ENCODE measurements around the gene NFE2L3. TPM values are rescaled to one million over a fixed set of nuclear protein-coding genes. Genes with fewer than 3 reads are reported as not detected.

Gene NFE2L3
- total RNA-seq, 2 experiments from 2014 or later: 19.9 to 23.8 TPM

- intact Hi-C loops (cut with DNase I, micrococcal nuclease): no loop called here
- Mint-ChIP-seq H3K9me3 (ENCODE audit: low read depth) (no peaks in the 10 kb centered on the region), H3K36me3 (ENCODE audit: low read depth) (peaks cover 95% of the 10 kb centered on the region), H3K4me1 (peaks cover 65% of the 10 kb centered on the region), H3K27me3 (no peaks in the 10 kb centered on the region), H3K4me3 (peak overlapping the region; percentile 100), H3K27ac (peak overlapping the region; percentile 69)
- ChIA-PET CTCF (no interaction called here), POLR2A (interaction anchor here (0.6 to 2.7 kb wide), 4 partner anchors 8 to 176 kb away, joined by 3 to 14 read pairs (median 3); partner anchors contain the start of gene NFE2L3)
- DNase-seq (no peak), ATAC-seq (no peak)
These were observed 43.2 kb downstream of the NFE2L3 start for GRCh38 chr7:26195182-26195581.

GRCh38 chr7:26195867-26196657 lies 44.1 kb downstream of the NFE2L3 start:
- Mint-ChIP-seq H3K4me3 (peak overlapping the region; percentile 100), H3K27ac (peak overlapping the region; percentile 69), H3K27me3 (no peaks in the 10 kb centered on the region), H3K4me1 (peaks cover 56% of the 10 kb centered on the region), H3K9me3 (ENCODE audit: low read depth) (no peaks in the 10 kb centered on the region), H3K36me3 (ENCODE audit: low read depth) (peaks cover 91% of the 10 kb centered on the region)
- ATAC-seq: no peak
- DNase-seq: no peak
- POLR2A ChIA-PET: interaction anchor here (0.6 to 4.6 kb wide), 7 partner anchors 7 to 113 kb away, joined by 3 to 68 read pairs (median 4); partner anchors contain the start of gene NFE2L3
- CTCF ChIA-PET: interaction anchor here (1.1 to 4.6 kb wide), 4 partner anchors 10 to 179 kb away, joined by 4 to 24 read pairs (median 6); no protein-coding TSS in a partner anchor
- intact Hi-C loops (cut with DNase I, micrococcal nuclease): loop anchor here in 1 of 2 experiments (1.0 kb wide), 1 partner anchor 8 kb away; no protein-coding TSS in a partner anchor

GRCh38 chr7:26197153-26198115 lies 45.4 kb downstream of the NFE2L3 start:
- H3K4me3 Mint-ChIP-seq: peak overlapping the region; percentile 100
- no peaks in the 10 kb centered on the region for H3K27me3 Mint-ChIP-seq
- H3K36me3 Mint-ChIP-seq (ENCODE audit: low read depth): peaks cover 81% of the 10 kb centered on the region
- DNase-seq (no peak), ATAC-seq (no peak)
- H3K9me3 Mint-ChIP-seq (ENCODE audit: low read depth): no peaks in the 10 kb centered on the region
- intact Hi-C loops (cut with DNase I, micrococcal nuclease): loop anchor here (1.0 to 2.0 kb wide), 4 partner anchors 10 to 247 kb away; no protein-coding TSS in a partner anchor
- ChIA-PET CTCF (interaction anchor here (0.6 to 4.6 kb wide), 16 partner anchors 9 to 304 kb away, joined by 3 to 29 read pairs (median 4); partner anchors contain the start of genes NFE2L3 and SNX10), POLR2A (interaction anchor here (0.7 to 4.6 kb wide), 7 partner anchors 9 to 105 kb away, joined by 3 to 68 read pairs (median 7); partner anchors contain the start of gene NFE2L3)
- peak overlapping the region; percentile 100 for H3K27ac Mint-ChIP-seq
- peaks cover 47% of the 10 kb centered on the region for H3K4me1 Mint-ChIP-seq

GRCh38 chr7:26198133-26198780 lies 46.3 kb downstream of the NFE2L3 start:
- DNase-seq (no peak), ATAC-seq (no peak)
- H3K27me3 Mint-ChIP-seq: no peaks in the 10 kb centered on the region
- H3K4me3 Mint-ChIP-seq: peak overlapping the region; percentile 100
- POLR2A ChIA-PET: interaction anchor here (0.7 to 4.6 kb wide), 8 partner anchors 10 to 305 kb away, joined by 3 to 68 read pairs (median 5); partner anchors contain the start of gene NFE2L3
- intact Hi-C loops (cut with DNase I, micrococcal nuclease): loop anchor here (1.0 to 2.0 kb wide), 2 partner anchors 107 to 247 kb away; no protein-coding TSS in a partner anchor
- no peaks in the 10 kb centered on the region for H3K9me3 Mint-ChIP-seq (ENCODE audit: low read depth)
- H3K36me3 Mint-ChIP-seq (ENCODE audit: low read depth): peaks cover 80% of the 10 kb centered on the region
- peak overlapping the region; percentile 100 for H3K27ac Mint-ChIP-seq
- peaks cover 38% of the 10 kb centered on the region for H3K4me1 Mint-ChIP-seq
- CTCF ChIA-PET: interaction anchor here (0.8 to 4.6 kb wide), 16 partner anchors 10 to 305 kb away, joined by 3 to 29 read pairs (median 6); partner anchors contain the start of gene NFE2L3

- POLR2A ChIA-PET: interaction anchor here (0.7 to 4.6 kb wide), 6 partner anchors 10 to 306 kb away, joined by 3 to 68 read pairs (median 4); partner anchors contain the start of gene NFE2L3
- intact Hi-C loops (cut with DNase I, micrococcal nuclease): loop anchor here (1.0 to 2.0 kb wide), 2 partner anchors 107 to 248 kb away; no protein-coding TSS in a partner anchor
These were observed 46.8 kb downstream of the NFE2L3 start for GRCh38 chr7:26198781-26199169.

GRCh38 chr7:26199301-26200037 lies 47.5 kb downstream of the NFE2L3 start:
- Mint-ChIP-seq H3K36me3 (ENCODE audit: low read depth) (peaks cover 80% of the 10 kb centered on the region), H3K9me3 (ENCODE audit: low read depth) (no peaks in the 10 kb centered on the region), H3K27me3 (no peaks in the 10 kb centered on the region), H3K4me3 (peak overlapping the region; percentile 100), H3K4me1 (peaks cover 34% of the 10 kb centered on the region), H3K27ac (peak overlapping the region; percentile 100)
- intact Hi-C loops (cut with DNase I, micrococcal nuclease): loop anchor here (1.0 to 5.0 kb wide), 10 partner anchors 43 to 1627 kb away; partner anchors contain the start of genes CYCS (in 1 of the 2), HIBADH (in 1 of the 2), PALS2 (in 1 of the 2) and TAX1BP1 (in 1 of the 2)
- ATAC-seq: peak; percentile 7
- ChIA-PET POLR2A (interaction anchor here (0.6 to 4.6 kb wide), 13 partner anchors 8 to 231 kb away, joined by 3 to 68 read pairs (median 4); partner anchors contain the start of gene NFE2L3), CTCF (interaction anchor here (0.7 to 4.6 kb wide), 11 partner anchors 8 to 307 kb away, joined by 3 to 29 read pairs (median 4); partner anchors contain the start of gene NFE2L3)
- peak; percentile 80 for DNase-seq

More at GRCh38 chr7:26198781-26199169, 46.8 kb downstream of the NFE2L3 start:
- peak overlapping the region; percentile 100 for H3K27ac Mint-ChIP-seq
- no peak for DNase-seq
- CTCF ChIA-PET: interaction anchor here (0.8 to 4.6 kb wide), 15 partner anchors 10 to 306 kb away, joined by 3 to 29 read pairs (median 5); partner anchors contain the start of gene NFE2L3
- ATAC-seq: no peak
- no peaks in the 10 kb centered on the region for H3K9me3 Mint-ChIP-seq (ENCODE audit: low read depth)
- H3K36me3 Mint-ChIP-seq (ENCODE audit: low read depth): peaks cover 80% of the 10 kb centered on the region
- peaks cover 35% of the 10 kb centered on the region for H3K4me1 Mint-ChIP-seq
- H3K27me3 Mint-ChIP-seq: no peaks in the 10 kb centered on the region
- H3K4me3 Mint-ChIP-seq: peak overlapping the region; percentile 100

GRCh38 chr7:26200038-26200443 lies 48.0 kb downstream of the NFE2L3 start:
- Mint-ChIP-seq H3K9me3 (ENCODE audit: low read depth) (no peaks in the 10 kb centered on the region), H3K4me1 (peaks cover 36% of the 10 kb centered on the region), H3K27me3 (no peaks in the 10 kb centered on the region), H3K4me3 (peak overlapping the region; percentile 100), H3K27ac (peak overlapping the region; percentile 100), H3K36me3 (ENCODE audit: low read depth) (peaks cover 82% of the 10 kb centered on the region)
- DNase-seq (peak; percentile 88), ATAC-seq (peak; percentile 17)
- intact Hi-C loops (cut with DNase I, micrococcal nuclease): loop anchor here (1.0 to 5.0 kb wide), 9 partner anchors 44 to 1628 kb away; partner anchors contain the start of genes CYCS (in 1 of the 2), HIBADH (in 1 of the 2), PALS2 (in 1 of the 2) and TAX1BP1 (in 1 of the 2)
- CTCF ChIA-PET: interaction anchor here (0.7 to 4.6 kb wide), 5 partner anchors 9 to 305 kb away, joined by 3 to 24 read pairs (median 3); no protein-coding TSS in a partner anchor
- POLR2A ChIA-PET: interaction anchor here (0.6 to 4.6 kb wide), 12 partner anchors 8 to 232 kb away, joined by 3 to 68 read pairs (median 4); no protein-coding TSS in a partner anchor

- ATAC-seq (peak; percentile 71), DNase-seq (peak; percentile 97)
- intact Hi-C loops (cut with DNase I, micrococcal nuclease): loop anchor here (1.0 to 5.0 kb wide), 14 partner anchors 44 to 1628 kb away; partner anchors contain the start of genes CYCS (in 1 of the 2), HIBADH (in 1 of the 2), NFE2L3 (in 1 of the 2) and PALS2 (in 1 of the 2)
- ChIA-PET CTCF (interaction anchor here (0.7 to 4.6 kb wide), 6 partner anchors 9 to 306 kb away, joined by 3 to 24 read pairs (median 3); no protein-coding TSS in a partner anchor), POLR2A (interaction anchor here (0.6 to 4.6 kb wide), 14 partner anchors 7 to 232 kb away, joined by 3 to 68 read pairs (median 4); partner anchors contain the start of gene NFE2L3)
- peak within 1 kb of the TSS; percentile 100 for H3K27ac Mint-ChIP-seq
- H3K27me3 Mint-ChIP-seq: no peaks in the 10 kb centered on the region
- H3K4me1 Mint-ChIP-seq: peaks cover 36% of the 10 kb centered on the region
- H3K4me3 Mint-ChIP-seq: peak within 1 kb of the TSS; percentile 100
- H3K36me3 Mint-ChIP-seq (ENCODE audit: low read depth): peaks cover 82% of the 10 kb centered on the region
- H3K9me3 Mint-ChIP-seq (ENCODE audit: low read depth): no peaks in the 10 kb centered on the region
These were observed 48.6 kb downstream of the NFE2L3 start, which contains the start of gene HNRNPA2B1 for GRCh38 chr7:26200444-26201246. TSS of gene HNRNPA2B1 (minus strand) at chr7:26200746. CDS start at chr7:26200577, 169 bp downstream.

All from activated CD4-positive, alpha-beta T cell treated with anti-CD3 and anti-CD28 coated beads for 36 hours (primary cell).